GM12872 (cell line): ENCODE results near the gene HTT.
A peak's percentile ranks its signal among the peaks of the same experiment; 100 is the strongest.

ENCODE experiments used
- TF ChIP-seq, protein P1 (sequence below): IDR thresholded peaks from 3 replicates; pipeline ENCODE4 v1.5.1; 2011; ENCODE audit warnings: low read depth, mild to moderate bottlenecking, low read length, moderate library complexity; ENCODE audit not compliant: insufficient read depth

Gene HTT

GRCh38 chr4:3041192-3042142 lies 33.0 kb upstream of the HTT start:
- TF ChIP-seq, protein P1, sequence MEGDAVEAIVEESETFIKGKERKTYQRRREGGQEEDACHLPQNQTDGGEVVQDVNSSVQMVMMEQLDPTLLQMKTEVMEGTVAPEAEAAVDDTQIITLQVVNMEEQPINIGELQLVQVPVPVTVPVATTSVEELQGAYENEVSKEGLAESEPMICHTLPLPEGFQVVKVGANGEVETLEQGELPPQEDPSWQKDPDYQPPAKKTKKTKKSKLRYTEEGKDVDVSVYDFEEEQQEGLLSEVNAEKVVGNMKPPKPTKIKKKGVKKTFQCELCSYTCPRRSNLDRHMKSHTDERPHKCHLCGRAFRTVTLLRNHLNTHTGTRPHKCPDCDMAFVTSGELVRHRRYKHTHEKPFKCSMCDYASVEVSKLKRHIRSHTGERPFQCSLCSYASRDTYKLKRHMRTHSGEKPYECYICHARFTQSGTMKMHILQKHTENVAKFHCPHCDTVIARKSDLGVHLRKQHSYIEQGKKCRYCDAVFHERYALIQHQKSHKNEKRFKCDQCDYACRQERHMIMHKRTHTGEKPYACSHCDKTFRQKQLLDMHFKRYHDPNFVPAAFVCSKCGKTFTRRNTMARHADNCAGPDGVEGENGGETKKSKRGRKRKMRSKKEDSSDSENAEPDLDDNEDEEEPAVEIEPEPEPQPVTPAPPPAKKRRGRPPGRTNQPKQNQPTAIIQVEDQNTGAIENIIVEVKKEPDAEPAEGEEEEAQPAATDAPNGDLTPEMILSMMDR, result no peak

DNA sequence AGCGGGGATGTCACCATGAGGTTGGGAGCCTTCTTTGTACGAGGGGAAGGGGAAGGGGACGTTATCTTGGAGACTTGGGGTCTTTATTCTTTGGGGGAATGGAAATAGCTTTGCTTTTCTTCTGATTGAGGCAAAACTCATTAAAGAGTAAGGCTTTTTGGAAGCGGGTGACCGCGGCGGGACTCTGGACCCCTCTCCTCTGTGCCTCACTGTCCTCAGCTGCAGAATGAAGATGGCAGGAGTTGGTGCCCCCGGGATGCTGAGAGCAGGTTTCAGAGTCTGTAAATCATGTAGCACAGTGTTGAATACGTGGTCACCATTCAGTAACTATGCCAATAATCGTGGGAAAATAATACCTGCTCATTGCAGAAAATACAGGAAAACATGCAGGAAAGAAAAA lies 32.3 kb upstream of the HTT start:
- TF ChIP-seq, protein P1, result no peak

DNA sequence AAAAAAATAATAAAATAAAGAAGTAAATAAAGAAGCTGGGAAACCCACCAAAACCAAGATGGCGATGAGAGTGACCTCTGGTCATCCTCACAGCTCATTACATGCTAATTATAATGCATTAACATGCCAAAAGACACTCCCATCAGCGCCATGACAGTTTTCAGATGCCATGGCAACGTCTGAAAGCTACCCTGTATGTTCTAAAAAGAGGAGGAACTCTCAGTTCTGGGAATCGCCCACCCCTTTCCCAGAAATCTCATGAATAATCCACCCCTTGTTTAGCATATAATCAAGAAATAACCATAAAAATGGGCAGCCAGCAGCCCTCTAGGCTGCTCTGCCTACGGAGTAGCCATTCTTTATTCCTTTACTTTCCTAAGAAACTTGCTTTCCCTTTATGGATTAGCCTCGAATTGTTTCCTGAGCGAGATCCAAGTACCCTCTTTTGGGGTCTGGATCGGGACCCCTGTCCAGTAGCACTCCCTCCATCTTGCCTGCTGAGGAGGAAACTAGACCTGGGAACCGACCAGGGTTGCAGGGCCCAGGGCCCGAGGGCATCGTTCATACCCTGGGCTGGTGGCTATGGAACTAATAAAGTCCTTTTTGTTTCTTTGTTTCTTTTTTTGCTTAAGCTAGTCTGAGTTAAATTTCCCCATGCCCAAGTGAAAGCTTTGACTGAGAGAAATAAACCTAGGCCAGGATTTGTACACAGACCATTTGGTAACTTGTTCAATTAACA lies 31.0 kb upstream of the HTT start:
- TF ChIP-seq, protein P1, result no peak

GRCh38 chr4:3044870-3045819 lies 29.3 kb upstream of the HTT start:
- TF ChIP-seq, protein P1, result peak; percentile 16; the same call in 1 of the 3 replicates

DNA sequence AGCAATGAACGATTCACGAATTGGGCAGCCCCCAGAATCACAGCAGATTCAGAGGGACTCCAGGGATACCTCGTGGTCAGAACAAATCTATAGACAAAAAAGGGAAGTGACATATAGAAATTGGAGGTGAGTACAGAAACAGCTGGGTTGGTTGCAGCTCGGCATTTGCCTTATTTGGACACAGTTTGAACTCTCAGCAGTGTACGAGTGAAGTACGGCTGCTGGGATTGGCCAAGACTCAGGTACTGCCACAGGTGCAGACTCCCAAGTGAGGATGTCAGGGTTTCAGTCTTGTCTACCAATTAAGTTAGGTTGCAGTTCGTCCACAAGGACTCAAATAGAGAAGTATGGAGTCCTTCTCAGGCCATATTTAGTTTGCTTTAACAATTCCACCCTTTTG lies 28.3 kb upstream of the HTT start:
- TF ChIP-seq, protein P1, result no peak

DNA sequence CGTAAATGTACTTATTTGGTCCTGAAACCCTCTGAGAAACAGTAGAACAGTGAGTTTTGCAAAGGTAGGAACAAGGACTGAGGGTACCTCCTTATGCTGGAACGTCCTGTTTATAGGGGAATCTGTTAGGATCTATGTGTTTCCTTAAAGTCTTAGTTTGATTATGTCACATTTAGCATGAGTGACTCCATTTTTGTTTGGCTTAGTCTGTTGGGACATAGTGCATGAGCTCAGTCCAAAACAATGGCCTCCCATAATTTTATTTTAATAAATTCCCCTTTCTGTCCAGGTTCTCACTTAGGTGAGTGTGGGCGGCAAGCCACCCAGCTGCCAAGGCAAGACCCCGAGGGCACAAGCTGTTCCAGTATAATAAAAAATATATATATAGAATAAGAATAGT lies 27.9 kb upstream of the HTT start:
- TF ChIP-seq, protein P1, result no peak
